NK-92 (cell line): ENCODE data around the gene ERC1.
"Not testable (repeated sequence)": the region's sequence is repeated elsewhere in the genome, so short reads cannot be mapped to it uniquely, and the experiment has no call there.

Experiments
- DNase-seq: peaks from one replicate; lab custom pipeline; 2025; ENCODE audit not compliant: unreplicated experiment; lab: John Stamatoyannopoulos, UW

ERC1 gene

GRCh38 chr12:981176-981828 lies 9.7 kb upstream of the ERC1 start:
- DNase-seq = no peak

- DNase-seq = no peak
These were observed 9.1 kb upstream of the ERC1 start for GRCh38 chr12:981961-982360.

- DNase-seq = no peak
These were observed 2.4 kb upstream of the ERC1 start for GRCh38 chr12:988646-989045.

GRCh38 chr12:989051-989450 lies 2.0 kb upstream of the ERC1 start:
- no peak for DNase-seq

DNA sequence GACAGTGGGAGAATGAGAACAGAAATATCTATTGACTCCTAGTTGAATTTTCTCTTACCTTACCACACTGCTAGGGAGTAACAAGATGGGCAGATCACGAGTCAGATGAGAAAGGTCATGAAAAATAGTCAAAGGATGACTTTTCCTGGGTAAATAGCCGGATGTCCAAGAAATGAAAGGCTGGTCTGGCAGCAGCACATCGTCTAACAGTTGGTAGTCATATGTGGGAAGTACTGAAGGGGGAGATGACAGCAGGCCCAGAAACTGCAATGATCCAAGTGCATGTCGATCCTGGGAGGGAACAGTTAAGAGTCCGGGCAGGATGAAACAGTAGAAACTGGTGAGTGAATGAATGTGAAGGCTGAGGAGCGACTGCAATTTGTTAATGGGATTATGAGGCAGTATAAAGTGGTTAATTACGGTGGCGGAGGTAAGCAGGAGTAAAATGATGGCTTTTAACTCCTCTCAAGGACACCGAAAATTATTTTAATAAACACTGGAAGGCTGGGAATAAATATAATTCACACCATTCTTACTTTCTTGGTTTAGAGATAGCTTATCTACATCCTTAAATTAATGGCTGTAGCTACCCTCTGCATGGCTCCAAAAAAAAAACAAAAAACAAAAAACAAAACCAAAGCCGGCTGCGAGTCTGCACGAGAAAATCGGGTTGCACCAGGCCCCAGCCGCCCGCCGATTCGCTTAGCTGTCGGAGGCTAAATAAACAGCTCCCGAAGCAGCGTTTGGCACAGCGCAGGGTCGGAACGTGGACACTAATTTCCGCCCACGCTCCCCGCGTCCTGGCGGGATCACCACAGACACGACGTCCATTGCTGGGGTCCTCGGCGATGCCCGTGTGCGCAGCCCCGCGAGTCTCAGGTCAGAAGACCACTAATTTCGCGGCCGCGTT lies 1.0 kb upstream of the ERC1 start:
- DNase-seq = no peak

GRCh38 chr12:991350-992333 lies 619 bp downstream of the ERC1 start:
- DNase-seq = no peak

GRCh38 chr12:992647-993046 lies 1.6 kb downstream of the ERC1 start:
- no peak for DNase-seq

- DNase-seq = no peak
These were observed 5.9 kb downstream of the ERC1 start for GRCh38 chr12:996881-997280.

GRCh38 chr12:997505-997904 lies 6.5 kb downstream of the ERC1 start:
- DNase-seq = no peak

- DNase-seq = no peak
These were observed 7.2 kb downstream of the ERC1 start for GRCh38 chr12:998020-998874.

DNA sequence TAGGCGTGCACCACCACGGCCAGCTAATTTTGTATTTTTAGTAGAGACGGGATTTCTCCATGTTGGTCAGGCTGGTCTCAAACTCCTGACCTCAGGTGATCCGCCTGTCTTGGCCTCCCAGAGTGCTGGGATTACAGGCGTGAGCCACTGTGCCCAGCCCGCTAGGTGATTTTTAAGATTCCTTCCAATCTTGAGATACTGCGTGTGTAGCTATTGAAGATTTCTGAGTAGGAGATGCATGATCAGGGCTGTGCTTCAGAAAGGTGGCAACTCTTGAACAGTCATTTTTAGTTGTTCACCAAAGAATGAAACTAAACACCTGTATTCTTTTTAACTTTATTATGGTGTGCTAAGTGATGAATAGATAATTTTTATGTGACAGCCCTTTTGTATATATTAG lies 8.7 kb downstream of the ERC1 start:
- DNase-seq = not testable (repeated sequence)

DNA sequence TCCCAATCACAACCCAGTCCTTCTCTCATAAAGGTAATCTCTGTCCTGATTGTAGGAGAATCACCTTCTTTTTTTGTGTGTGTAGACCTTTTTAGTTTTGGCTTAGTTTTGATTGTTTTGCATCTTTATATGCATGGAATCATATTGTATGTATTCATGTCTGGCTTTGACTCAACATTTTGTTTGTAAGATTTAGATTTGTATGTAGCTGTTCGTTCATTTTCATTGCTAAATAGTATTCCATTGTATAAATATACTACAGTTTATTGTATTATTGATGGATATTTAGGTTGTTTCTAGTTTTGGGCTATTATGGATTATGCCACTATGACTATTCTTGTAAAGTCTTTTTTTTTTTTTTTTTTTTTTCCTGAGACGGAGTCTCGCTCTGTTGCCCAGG lies 10.5 kb downstream of the ERC1 start:
- no peak for DNase-seq

- DNase-seq = no peak
These were observed 12.7 kb downstream of the ERC1 start for GRCh38 chr12:1003600-1004271.

- DNase-seq = no peak
These were observed 15.2 kb downstream of the ERC1 start for GRCh38 chr12:1006255-1006654.

- DNase-seq = no peak
These were observed 16.3 kb downstream of the ERC1 start for GRCh38 chr12:1007276-1007675.

DNA sequence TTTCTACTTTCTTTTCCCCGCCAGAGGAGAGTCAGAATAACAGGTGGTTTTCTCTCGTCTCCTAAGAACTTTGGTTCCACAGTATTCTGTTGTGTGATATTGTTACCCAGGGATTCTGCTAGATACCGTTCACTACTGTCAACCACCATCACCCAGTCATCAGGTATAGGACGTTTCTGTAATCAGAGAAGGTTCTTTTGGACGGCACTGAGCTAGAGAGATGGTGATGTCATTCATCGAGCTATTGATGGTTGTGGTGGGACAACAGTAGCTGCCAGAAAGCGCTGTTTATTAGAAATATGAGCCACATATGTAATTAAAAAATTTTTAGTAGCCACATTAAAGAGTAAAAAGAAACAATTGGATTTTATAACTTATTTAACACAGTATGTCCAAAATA lies 17.0 kb downstream of the ERC1 start:
- DNase-seq = no peak

- DNase-seq = no peak
These were observed 20.1 kb downstream of the ERC1 start for GRCh38 chr12:1011091-1011490.

DNA sequence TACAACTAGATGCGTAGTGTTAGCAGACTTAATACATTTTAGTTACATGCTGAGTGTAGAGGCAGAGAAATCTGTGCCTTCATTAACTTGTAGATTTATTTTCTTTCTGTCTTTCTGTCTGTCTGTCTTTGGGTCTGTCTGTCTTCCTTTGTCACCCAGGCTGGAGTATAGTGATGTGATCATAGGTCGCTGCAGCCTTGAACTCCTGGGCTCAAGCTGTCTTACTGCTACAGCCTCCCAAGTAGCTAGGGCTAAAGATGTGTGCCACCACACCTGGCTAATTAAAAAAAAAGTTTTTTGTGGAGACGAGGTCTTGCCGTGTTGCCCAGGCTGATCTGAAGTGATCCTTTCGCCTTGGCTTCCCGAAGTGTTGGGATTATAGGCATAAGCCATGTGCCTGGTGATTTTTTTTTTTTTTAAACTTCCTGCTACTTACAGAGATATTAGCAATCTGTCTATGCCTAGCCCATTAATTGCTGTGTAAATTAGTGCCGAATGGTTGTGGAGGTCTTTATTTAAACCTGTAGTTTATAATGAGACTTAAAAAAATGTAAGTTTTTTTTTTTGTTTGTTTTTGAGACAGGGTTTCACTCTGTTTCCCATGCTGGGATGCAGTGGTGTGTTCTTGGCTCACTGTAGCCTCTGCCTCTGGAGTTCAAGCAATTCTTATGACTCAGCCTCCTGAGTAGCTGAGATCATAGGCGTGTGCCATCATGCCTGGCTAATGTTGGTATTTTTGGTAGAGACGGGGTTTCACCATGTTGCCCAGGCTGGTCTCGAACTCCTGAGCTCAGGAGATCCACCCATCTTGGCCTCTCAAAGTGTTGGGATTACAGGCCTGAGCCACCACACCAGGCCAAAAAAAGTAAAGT lies 22.8 kb downstream of the ERC1 start:
- no peak for DNase-seq

DNA sequence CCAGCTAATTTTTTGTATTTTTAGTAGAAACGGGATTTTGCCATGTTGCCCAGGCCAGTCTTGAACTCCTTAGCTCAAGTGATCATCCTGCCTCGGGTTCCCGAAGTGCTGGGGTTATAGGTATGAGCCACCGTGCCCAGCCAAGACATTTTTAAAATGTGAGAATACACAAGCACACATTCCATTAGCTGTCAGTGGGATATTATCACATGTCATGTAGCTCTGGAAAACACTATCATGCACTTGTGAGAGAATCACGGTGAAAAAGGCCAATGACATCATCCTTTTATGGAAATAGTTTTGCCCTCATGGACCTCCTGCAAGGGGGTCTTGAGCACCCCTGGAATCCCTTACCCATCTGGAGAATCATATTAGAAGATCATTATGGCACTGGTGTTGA lies 28.3 kb downstream of the ERC1 start:
- no peak for DNase-seq
